Measurements from ENCODE around the gene WIPF3.
"Not testable (repeated sequence)": the region's sequence is repeated elsewhere in the genome, so short reads cannot be mapped to it uniquely, and the experiment has no call there.

The WIPF3 gene

GRCh38 chr7:29957521-29958310, 151.4 kb downstream of the WIPF3 start:
- DNase-seq = no peak

- no peak for DNase-seq
These were observed 152.5 kb downstream of the WIPF3 start for GRCh38 chr7:29958667-29959358.

DNA sequence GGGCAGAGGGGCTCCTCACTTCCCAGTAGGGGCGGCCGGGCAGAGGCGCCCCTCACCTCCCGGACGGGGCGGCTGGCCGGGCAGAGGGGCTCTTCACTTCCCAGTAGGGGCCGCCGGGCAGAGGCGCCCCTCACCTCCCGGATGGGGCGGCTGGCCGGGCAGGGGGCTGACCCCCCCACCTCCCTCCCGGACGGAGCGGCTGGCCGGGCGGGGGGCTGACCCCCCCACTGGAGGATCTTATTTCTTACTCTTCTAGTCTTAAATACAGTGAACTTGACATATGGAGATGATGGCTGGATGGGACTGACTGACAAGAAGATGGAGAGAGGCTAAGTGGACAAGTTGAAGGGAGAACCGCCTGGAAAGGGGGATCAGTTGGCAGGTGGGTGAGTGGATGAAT, 155.3 kb downstream of the WIPF3 start:
- not testable (repeated sequence) for DNase-seq

- DNase-seq = no peak
These were observed 155.7 kb downstream of the WIPF3 start for GRCh38 chr7:29962035-29962434.

DNA sequence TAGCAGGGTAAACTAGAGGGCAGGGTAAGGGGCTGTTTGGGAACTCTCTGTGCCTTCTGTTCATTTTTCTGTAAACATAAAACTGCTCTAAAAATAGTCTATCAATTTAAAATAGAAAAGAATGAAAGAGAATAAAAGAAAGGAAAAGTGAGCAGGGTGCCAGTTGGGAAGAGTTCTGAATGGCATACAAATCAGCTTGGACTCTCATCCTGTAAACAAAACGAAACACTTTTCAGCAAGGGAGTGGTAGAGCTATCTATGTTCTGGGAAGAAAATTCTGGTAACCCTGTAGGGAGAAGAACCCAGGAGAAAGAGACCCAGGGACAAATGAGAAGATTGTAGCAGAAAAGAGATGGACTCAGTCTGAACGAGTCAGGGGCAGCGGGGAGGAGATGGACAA, 158.7 kb downstream of the WIPF3 start:
- DNase-seq = no peak

Data from CD4-positive, alpha-beta T cell treated with Interferon gamma for 1 hour (primary cell).